GM12892 (cell line): ENCODE data around the gene POU5F2.

Source experiments
- POLR2A ChIP-seq: IDR thresholded peaks from 2 replicates; pipeline ENCODE4 v1.6.1; 2011; ENCODE audit warnings: low read depth, low read length, control low read depth
- POLR2AphosphoS5 ChIP-seq: IDR thresholded peaks from 2 replicates; pipeline ENCODE4 v1.6.1; 2011; ENCODE audit warnings: low read depth, low read length, control low read depth
- TAF1 ChIP-seq: IDR thresholded peaks from 2 replicates; pipeline ENCODE4 v1.6.1; 2011; ENCODE audit warnings: low read depth, mild to moderate bottlenecking, control low read depth, low read length, borderline replicate concordance

DNA sequence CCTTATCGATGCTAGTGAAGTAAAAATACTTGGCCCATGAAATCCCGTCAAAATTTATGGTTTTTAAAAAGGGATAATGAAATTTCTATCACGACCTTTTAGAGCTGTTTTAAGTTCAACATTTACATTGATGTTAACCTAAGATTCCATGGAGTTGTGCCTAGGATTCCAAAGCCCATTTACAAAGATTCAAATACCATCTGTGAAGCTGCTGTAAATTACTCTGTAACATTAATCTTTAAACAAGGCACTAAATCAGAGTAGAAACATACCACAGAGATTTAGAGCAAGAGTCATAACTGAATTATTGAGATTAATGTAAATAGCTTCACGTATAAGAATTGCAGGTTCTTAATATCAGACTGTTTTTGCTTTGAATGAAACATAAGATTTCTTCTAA, 17.7 kb downstream of the POU5F2 start:
- TF ChIP-seq POLR2AphosphoS5 (no peak), POLR2A (no peak), TAF1 (no peak)
